Smooth muscle cell of the umbilical artery (primary cell): ENCODE data around the gene TMEM50A. TPM values are rescaled to one million over a fixed set of nuclear protein-coding genes. Genes with fewer than 3 reads are reported as not detected.

Source experiments
- total RNA-seq: library from RNA; depleted of rRNA; stranded (reverse); fragments of >200 nt; gene quantifications from 2 replicates; pipeline ENCODE4 v1.2.3, GENCODE V29; 2014

The TMEM50A gene
- total RNA-seq = 85.2 and 89.7 TPM in 2 replicates

GRCh38 chr1:25338188-25338981, at the start of gene TMEM50A:
TMEM50A (plus strand) TSS chr1:25338334; CDS start chr1:25340487, 2,153 bp downstream.

Other genes with a start within 250 kb of the TMEM50A start
- 29.1 and 42.5 TPM in 2 replicates for gene SYF2, start 105.8 kb upstream of the TMEM50A start, total RNA-seq
- 97.1 and 203 TPM in 2 replicates for gene RSRP1, start 90.9 kb upstream of the TMEM50A start, total RNA-seq
- not detected in 2 replicates for gene RHD, start 65.8 kb upstream of the TMEM50A start, total RNA-seq
- gene RHCE, start 82.5 kb downstream of the TMEM50A start, total RNA-seq = 1.2 and 1.8 TPM in 2 replicates
- gene MACO1, start 92.6 kb downstream of the TMEM50A start, total RNA-seq = 19.1 and 19.9 TPM in 2 replicates
- gene LDLRAP1, start 205.3 kb downstream of the TMEM50A start, total RNA-seq = 20.5 and 28.1 TPM in 2 replicates